GM19397 (cell line): ENCODE measurements around the gene SLC13A5.

Source experiments
- ATAC-seq: cut with Tn5 transposase; IDR thresholded peaks from one replicate; pipeline ENCODE4 v1.9.1; 2021; ENCODE audit warnings: mild to moderate bottlenecking, moderate library complexity; ENCODE audit not compliant: unreplicated experiment

SLC13A5 gene

GRCh38 chr17:6684881-6685767, 28.0 kb downstream of the SLC13A5 start:
- no peak for ATAC-seq

GRCh38 chr17:6684460-6684783, 28.7 kb downstream of the SLC13A5 start:
- ATAC-seq, result no peak

- ATAC-seq, result no peak
These were observed 29.3 kb downstream of the SLC13A5 start for GRCh38 chr17:6683730-6684459.

- no peak for ATAC-seq
These were observed 30.0 kb downstream of the SLC13A5 start for GRCh38 chr17:6683081-6683684.

GRCh38 chr17:6682339-6682738, 30.8 kb downstream of the SLC13A5 start:
- ATAC-seq, result no peak

- no peak for ATAC-seq
These were observed 31.5 kb downstream of the SLC13A5 start for GRCh38 chr17:6681671-6682070.

GRCh38 chr17:6681176-6681575, 32.0 kb downstream of the SLC13A5 start:
- ATAC-seq, result no peak

- ATAC-seq, result no peak
These were observed 33.9 kb downstream of the SLC13A5 start for GRCh38 chr17:6679241-6679640.

- no peak for ATAC-seq
These were observed 35.2 kb downstream of the SLC13A5 start for GRCh38 chr17:6677946-6678345.

- ATAC-seq, result no peak
These were observed 35.9 kb downstream of the SLC13A5 start for GRCh38 chr17:6677158-6677831.

- no peak for ATAC-seq
These were observed 36.4 kb downstream of the SLC13A5 start for GRCh38 chr17:6676802-6677157.

- no peak for ATAC-seq
These were observed 37.9 kb downstream of the SLC13A5 start for GRCh38 chr17:6675201-6675825.

GRCh38 chr17:6674586-6674985, 38.6 kb downstream of the SLC13A5 start:
- ATAC-seq, result no peak

GRCh38 chr17:6671431-6671830, 41.7 kb downstream of the SLC13A5 start:
- no peak for ATAC-seq

GRCh38 chr17:6670999-6671398, 42.2 kb downstream of the SLC13A5 start:
- ATAC-seq, result no peak

GRCh38 chr17:6670571-6670970, 42.6 kb downstream of the SLC13A5 start:
- ATAC-seq, result no peak

- no peak for ATAC-seq
These were observed 43.5 kb downstream of the SLC13A5 start for GRCh38 chr17:6669479-6670212.

- ATAC-seq, result no peak
These were observed 44.3 kb downstream of the SLC13A5 start for GRCh38 chr17:6668727-6669425.

GRCh38 chr17:6668219-6668618, 45.0 kb downstream of the SLC13A5 start:
- ATAC-seq, result no peak

GRCh38 chr17:6667516-6667915, 45.7 kb downstream of the SLC13A5 start:
- no peak for ATAC-seq
